HCT116 (cell line): ENCODE data around the gene ANXA4. TPM values are rescaled to one million over a fixed set of nuclear protein-coding genes. Genes with fewer than 3 reads are reported as not detected.

Source experiments
- ATAC-seq: fragments of 200-7000 bp; cut with Tn5 transposase; 2 replicates; pipeline ENCODE4 v1.9.1; 2020; ENCODE audit warnings: mild to moderate bottlenecking, moderate library complexity
- BruUV-seq: library from RNA; stranded (reverse); fragments of 400-500 nt; replicated peaks from 2 replicates; lab custom pipeline; 2021; lab: Mats Ljungman, UMichigan
- CTCF ChIA-PET: fragments of 300-600 bp; sonication (Branson Sonifier 250); formaldehyde crosslinking; loops from one replicate; lab custom pipeline; 2021; ENCODE audit warnings: antibody characterized with exemption; lab: Charles Lee
- POLR2A ChIA-PET: fragments of 300-600, 350-600 bp; sonication (Branson Sonifier 250); formaldehyde crosslinking; loops from one replicate; lab custom pipeline; 2021; ENCODE audit warnings: antibody characterized with exemption; lab: Charles Lee
- RAD21 ChIA-PET, 2 experiments: fragments of 300-600 bp; sonication (Branson Sonifier 250); formaldehyde crosslinking; loops; one replicate each; lab custom pipeline; 2023; ENCODE audit warnings: low total read pairs in 2 of 2; ENCODE audit not compliant: uncharacterized antibody in 2 of 2, unreplicated experiment in 2 of 2, low non-redundant PET in 1 of 2; lab: Charles Lee
- DNase-seq: peaks from one replicate; pipeline ENCODE4 v3.0.0-alpha.2; 2010; ENCODE audit warnings: low read depth, low spot score
- H2AFZ ChIP-seq: fragments of 200-600 bp; shearing (Covaris generic), sonication (generic); 2 replicates; pipeline ENCODE4 v1.6.1; 2017; ENCODE audit warnings: low read depth, mixed run types, mixed read lengths, antibody characterized with exemption, low read length; ENCODE audit not compliant: poor library complexity, severe bottlenecking
- H3K27ac ChIP-seq: 2 replicates; pipeline ENCODE4 v1.5.1; 2012; ENCODE audit warnings: low read depth, low read length
- H3K27me3 ChIP-seq: fragments of 200-600 bp; sonication (generic); 2 replicates; pipeline ENCODE4 v1.6.1; 2016; ENCODE audit warnings: mixed run types, low read length, mixed read lengths; ENCODE audit not compliant: insufficient read depth
- H3K36me3 ChIP-seq, 2 experiments: fragments of 200-500 bp in 1 of 2; fragments of 200-600 bp in 1 of 2; sonication (Bioruptor generic) in 1 of 2; sonication (generic) in 1 of 2; 2 replicates each; pipeline versions ENCODE4 v1.5.1 to v1.6.1; 2014 to 2016; ENCODE audit warnings: low read length in 2 of 2, inconsistent platforms in 1 of 2, mixed read lengths in 1 of 2, mixed run types in 1 of 2; ENCODE audit not compliant: insufficient read depth in 2 of 2, control insufficient read depth in 1 of 2
- H3K4me1 ChIP-seq, 2 experiments: fragments of 200-600 bp in 1 of 2; sonication (generic) in 1 of 2; 2 replicates each; pipeline versions ENCODE4 v1.5.1 to v1.6.1; 2012 to 2017; ENCODE audit warnings: low read length in 2 of 2, inconsistent platforms in 1 of 2, mild to moderate bottlenecking in 1 of 2, mixed read lengths in 1 of 2, mixed run types in 1 of 2, moderate library complexity in 1 of 2; ENCODE audit not compliant: insufficient read depth in 2 of 2, control insufficient read depth in 1 of 2
- H3K4me2 ChIP-seq: fragments of 200-600 bp; sonication (generic); 2 replicates; pipeline ENCODE4 v1.6.1; 2017; ENCODE audit warnings: mixed run types, low read length, mixed read lengths
- H3K4me3 ChIP-seq, 2 experiments: fragments of 200-600 bp in 1 of 2; sonication (generic) in 1 of 2; replicated peaks in 1 of 2; 2 replicates each; pipeline ENCODE4 v1.5.1; 2011 to 2016; ENCODE audit warnings: low read length in 2 of 2, control low read depth in 1 of 2, low read depth in 1 of 2, mild to moderate bottlenecking in 1 of 2, mixed read lengths in 1 of 2, mixed run types in 1 of 2
- H3K79me2 ChIP-seq: fragments of 200-600 bp; sonication (generic); 2 replicates; pipeline ENCODE4 v1.6.1; 2017; ENCODE audit warnings: mild to moderate bottlenecking, mixed run types, low read length, moderate library complexity, mixed read lengths; ENCODE audit not compliant: insufficient read depth
- H3K9ac ChIP-seq: fragments of 200-600 bp; sonication (generic); 2 replicates; pipeline ENCODE4 v1.6.1; 2016; ENCODE audit warnings: low read length, mixed read lengths
- H3K9me2 ChIP-seq: fragments of 200-600 bp; sonication (generic), shearing (Covaris generic); 2 replicates; pipeline ENCODE4 v1.6.1; 2017; ENCODE audit warnings: mixed run types, mild to moderate bottlenecking, moderate library complexity; ENCODE audit not compliant: insufficient read depth
- H3K9me3 ChIP-seq, 2 experiments: fragments of 200-500 bp in 1 of 2; fragments of 200-600 bp in 1 of 2; sonication (Bioruptor generic) in 1 of 2; sonication (generic) in 1 of 2; 2 replicates each; pipeline ENCODE4 v1.6.1; 2014 to 2017; ENCODE audit warnings: low read length in 2 of 2, mixed read lengths in 2 of 2, inconsistent platforms in 1 of 2, low read depth in 1 of 2, mild to moderate bottlenecking in 1 of 2, mixed run types in 1 of 2, moderate library complexity in 1 of 2; ENCODE audit not compliant: control insufficient read depth in 1 of 2, insufficient read depth in 1 of 2
- H4K20me1 ChIP-seq: fragments of 200-600 bp; sonication (generic), shearing (Covaris generic); 2 replicates; pipeline ENCODE4 v1.6.1; 2017; ENCODE audit warnings: mixed run types, mild to moderate bottlenecking, moderate library complexity; ENCODE audit not compliant: insufficient read depth
- ATF3 ChIP-seq: IDR thresholded peaks from 2 replicates; pipeline ENCODE4 v1.6.1; 2012
- CBX3 ChIP-seq: IDR thresholded peaks from 2 replicates; pipeline ENCODE4 v1.6.1; 2012; ENCODE audit warnings: low read depth
- CEBPB ChIP-seq: IDR thresholded peaks from 2 replicates; pipeline ENCODE4 v1.6.1; 2012; ENCODE audit warnings: low read depth
- CTCF ChIP-seq, 3 experiments: fragments of 200-600 bp in 1 of 3; sonication (generic) in 1 of 3; IDR thresholded peaks in 2 of 3; conservative IDR thresholded peaks in 1 of 3; 2 replicates each; pipeline ENCODE4 v1.5.1; 2012 to 2017; ENCODE audit warnings: low read depth in 2 of 3, low read length in 2 of 3, antibody characterized with exemption in 1 of 3, borderline replicate concordance in 1 of 3, control low read depth in 1 of 3, mild to moderate bottlenecking in 1 of 3, mixed read lengths in 1 of 3, mixed run types in 1 of 3, moderate library complexity in 1 of 3; ENCODE audit not compliant: insufficient read depth in 1 of 3
- ELF1 ChIP-seq: IDR thresholded peaks from 2 replicates; pipeline ENCODE4 v1.6.1; 2012; ENCODE audit warnings: low read depth, borderline replicate concordance
- EZH2 ChIP-seq: fragments of 200-600 bp; sonication (generic); IDR thresholded peaks from 2 replicates; pipeline ENCODE4 v1.6.1; 2017; ENCODE audit warnings: antibody characterized with exemption, mixed run types
- EZH2phosphoT487 ChIP-seq: fragments of 200-600 bp; IDR thresholded peaks from 2 replicates; pipeline ENCODE4 v1.6.1; 2018; ENCODE audit warnings: antibody characterized with exemption, borderline replicate concordance
- FOSL1 ChIP-seq: IDR thresholded peaks from 2 replicates; pipeline ENCODE4 v1.6.1; 2012; ENCODE audit warnings: low read depth
- JUND ChIP-seq: IDR thresholded peaks from 2 replicates; pipeline ENCODE4 v1.6.1; 2012
- POLR2A ChIP-seq: IDR thresholded peaks from 2 replicates; pipeline ENCODE4 v1.7.0; 2011; ENCODE audit warnings: borderline replicate concordance; ENCODE audit not compliant: insufficient read depth, insufficient read length; ENCODE audit errors: extremely low read depth
- POLR2AphosphoS5 ChIP-seq: IDR thresholded peaks from 2 replicates; pipeline ENCODE4 v1.6.1; 2011; ENCODE audit warnings: mild to moderate bottlenecking, low read depth, low read length, moderate library complexity
- SRF ChIP-seq: IDR thresholded peaks from 2 replicates; pipeline ENCODE4 v1.6.1; 2012; ENCODE audit warnings: low read depth
- YY1 ChIP-seq: IDR thresholded peaks from 2 replicates; pipeline ENCODE4 v1.6.1; 2011; ENCODE audit warnings: low read length, low read depth, moderate library complexity, mild to moderate bottlenecking; ENCODE audit not compliant: insufficient replicate concordance; ENCODE audit errors: extremely low read depth
- ZBTB33 ChIP-seq: IDR thresholded peaks from 2 replicates; pipeline ENCODE4 v1.6.1; 2011; ENCODE audit warnings: mild to moderate bottlenecking, low read length, moderate library complexity; ENCODE audit not compliant: insufficient replicate concordance; ENCODE audit errors: extremely low read depth
- ZNF274 ChIP-seq: fragments of 200-500 bp; sonication (Bioruptor generic); IDR thresholded peaks from 2 replicates; pipeline ENCODE4 v1.6.1; 2014; ENCODE audit warnings: mild to moderate bottlenecking, low read depth, low read length, inconsistent platforms
- intact Hi-C: fragments of 100-400 bp; cut with micrococcal nuclease; formaldehyde crosslinking; loops from 2 replicates; pipeline ENCODE4 v1.10.0; 2022
- total RNA-seq: library from RNA; stranded (reverse); gene quantifications from one replicate; pipeline ENCODE4 v1.2.1, GENCODE V29; 2021; ENCODE audit not compliant: unreplicated experiment
- TF ChIP-seq, protein P1 (sequence below): IDR thresholded peaks from 2 replicates; pipeline ENCODE4 v1.6.1; 2012; ENCODE audit warnings: low read depth

The ANXA4 gene
- total RNA-seq, 1 experiment from 2014 or later: 64.6 TPM

DNA sequence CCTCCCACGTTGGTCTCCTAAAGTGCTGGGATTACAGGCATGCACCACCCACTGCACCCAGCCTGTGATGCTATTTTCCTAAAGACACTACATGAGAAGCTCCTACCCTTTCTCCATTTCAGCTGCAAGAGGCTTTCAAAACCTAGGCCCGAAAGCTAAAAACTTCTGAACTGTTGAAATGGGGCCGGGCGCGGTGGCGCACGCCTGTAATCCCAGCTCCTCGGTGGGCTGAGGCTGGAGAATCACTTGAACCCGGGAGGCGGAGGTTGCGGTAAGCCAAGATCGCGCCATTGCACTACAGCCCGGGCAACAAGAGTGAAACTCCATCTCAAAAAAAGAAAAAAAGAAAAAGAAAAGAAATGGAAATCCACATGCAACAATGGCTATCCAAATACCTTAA, 18.1 kb upstream of the ANXA4 start:
- no peak for ATAC-seq
- no peaks in the 10 kb centered on the region for H3K27me3 ChIP-seq
- TF ChIP-seq EZH2 (no peak), ELF1 (no peak), YY1 (no peak), POLR2A (no peak), ZBTB33 (no peak), CEBPB (no peak), EZH2phosphoT487 (no peak), CBX3 (no peak), JUND (no peak), POLR2AphosphoS5 (no peak), CTCF (IDR thresholded peaks at IDR 0.05 in 2 of 3, conservative IDR thresholded peaks at IDR 0.05 in 1 of 3; ENCODE audit: borderline replicate concordance in 1 of 3, insufficient read depth in 1 of 3, low read depth in 2 of 3, low read length in 2 of 3) (no peak), ATF3 (no peak), FOSL1 (no peak), SRF (no peak), ZNF274 (no peak)
- TF ChIP-seq, protein P1, sequence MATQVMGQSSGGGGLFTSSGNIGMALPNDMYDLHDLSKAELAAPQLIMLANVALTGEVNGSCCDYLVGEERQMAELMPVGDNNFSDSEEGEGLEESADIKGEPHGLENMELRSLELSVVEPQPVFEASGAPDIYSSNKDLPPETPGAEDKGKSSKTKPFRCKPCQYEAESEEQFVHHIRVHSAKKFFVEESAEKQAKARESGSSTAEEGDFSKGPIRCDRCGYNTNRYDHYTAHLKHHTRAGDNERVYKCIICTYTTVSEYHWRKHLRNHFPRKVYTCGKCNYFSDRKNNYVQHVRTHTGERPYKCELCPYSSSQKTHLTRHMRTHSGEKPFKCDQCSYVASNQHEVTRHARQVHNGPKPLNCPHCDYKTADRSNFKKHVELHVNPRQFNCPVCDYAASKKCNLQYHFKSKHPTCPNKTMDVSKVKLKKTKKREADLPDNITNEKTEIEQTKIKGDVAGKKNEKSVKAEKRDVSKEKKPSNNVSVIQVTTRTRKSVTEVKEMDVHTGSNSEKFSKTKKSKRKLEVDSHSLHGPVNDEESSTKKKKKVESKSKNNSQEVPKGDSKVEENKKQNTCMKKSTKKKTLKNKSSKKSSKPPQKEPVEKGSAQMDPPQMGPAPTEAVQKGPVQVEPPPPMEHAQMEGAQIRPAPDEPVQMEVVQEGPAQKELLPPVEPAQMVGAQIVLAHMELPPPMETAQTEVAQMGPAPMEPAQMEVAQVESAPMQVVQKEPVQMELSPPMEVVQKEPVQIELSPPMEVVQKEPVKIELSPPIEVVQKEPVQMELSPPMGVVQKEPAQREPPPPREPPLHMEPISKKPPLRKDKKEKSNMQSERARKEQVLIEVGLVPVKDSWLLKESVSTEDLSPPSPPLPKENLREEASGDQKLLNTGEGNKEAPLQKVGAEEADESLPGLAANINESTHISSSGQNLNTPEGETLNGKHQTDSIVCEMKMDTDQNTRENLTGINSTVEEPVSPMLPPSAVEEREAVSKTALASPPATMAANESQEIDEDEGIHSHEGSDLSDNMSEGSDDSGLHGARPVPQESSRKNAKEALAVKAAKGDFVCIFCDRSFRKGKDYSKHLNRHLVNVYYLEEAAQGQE: no peak
- H4K20me1 ChIP-seq: no peaks in the 10 kb centered on the region
- no peak overlapping the region for H3K27ac ChIP-seq
- DNase-seq: no peak
- ChIA-PET POLR2A (no interaction called here), CTCF (interaction anchor here (1.5 to 4.3 kb wide), 8 partner anchors 11 to 570 kb away, joined by 7 to 243 read pairs (median 14); partner anchors contain the start of genes GMCL1, MXD1 and SNRPG), RAD21 (no interaction called here)
- no peaks in the 10 kb centered on the region for H3K9me3 ChIP-seq
- BruUV-seq: no TSS peak
- intact Hi-C loops: loop anchor here (1.0 to 10.0 kb wide), 4 partner anchors 94 to 341 kb away; partner anchors contain the start of gene SNRNP27
- H3K79me2 ChIP-seq: no peaks in the 10 kb centered on the region
- no peak overlapping the region for H3K9ac ChIP-seq
- no peaks in the 10 kb centered on the region for H3K36me3 ChIP-seq
- no peak overlapping the region for H3K4me3 ChIP-seq
- H3K9me2 ChIP-seq: no peaks in the 10 kb centered on the region
- H2AFZ ChIP-seq: no peak overlapping the region
- no peak overlapping the region for H3K4me2 ChIP-seq
- peaks cover 0 to 4% of the 10 kb centered on the region in 2 experiments; a peak in 1 of 4 replicates for H3K4me1 ChIP-seq
